Stimulated activated CD8-positive, alpha-beta memory T cell treated with anti-CD3 and anti-CD28 coated beads, Interleukin-7, amount 100 ng/mL, for 48 hours (primary cell): ENCODE data around the gene USH1C.

Experiments
- DNase-seq, 2 donors: peaks; one replicate each; pipeline ENCODE4 v3.0.0-alpha.2; 2020; ENCODE audit warnings: low read depth in 1 of 2; ENCODE audit errors: extremely low read depth in 1 of 2

The USH1C gene

GRCh38 chr11:17544181-17544622 lies at the start of gene USH1C:
USH1C (minus strand) TSS chr11:17544416; CDS start chr11:17544307, 109 bp downstream.
- DNase-seq: peak in 1 of 2 donors; percentile 11

GRCh38 chr11:17593466-17594245 lies 49.4 kb upstream of the USH1C start:
- no peak for DNase-seq

DNA sequence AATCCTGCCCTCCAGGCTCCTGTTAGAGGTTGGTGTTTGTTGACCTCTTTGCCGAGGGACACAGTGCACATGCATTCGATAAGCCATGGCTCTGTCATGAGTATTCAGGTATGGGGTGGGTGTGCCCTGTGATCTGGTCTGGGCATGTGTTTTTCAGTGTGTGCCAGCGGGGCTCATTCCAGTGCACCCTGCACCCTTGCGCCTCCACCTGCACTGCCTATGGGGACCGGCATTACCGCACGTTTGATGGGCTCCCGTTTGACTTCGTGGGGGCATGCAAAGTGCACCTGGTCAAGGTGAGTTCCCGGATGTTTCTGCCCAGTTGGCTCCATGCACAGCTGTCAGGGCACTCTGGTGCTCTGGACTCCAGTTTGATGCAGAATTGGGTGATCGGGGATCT lies 47.1 kb upstream of the USH1C start:
- DNase-seq: no peak

DNA sequence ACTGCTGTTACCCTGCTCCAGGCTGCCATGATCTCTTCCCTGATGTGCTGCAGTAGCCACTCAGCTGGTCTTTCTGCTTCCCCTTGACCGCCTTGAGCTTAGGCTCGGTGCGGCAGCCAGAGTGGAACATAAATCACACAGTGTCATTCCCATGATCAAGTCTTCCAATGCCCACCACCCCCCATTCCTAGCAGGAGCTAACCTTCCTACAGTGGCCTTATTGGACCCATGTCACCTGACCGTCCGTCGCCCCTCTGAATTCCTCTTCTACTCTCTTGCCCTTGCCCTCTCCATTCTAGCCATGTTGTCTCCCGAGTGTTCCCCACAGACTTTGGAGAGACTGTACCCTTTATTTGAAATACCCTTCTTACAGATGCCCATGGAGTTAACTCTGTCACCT lies 46.2 kb upstream of the USH1C start:
- no peak for DNase-seq

- no peak for DNase-seq
Observed at GRCh38 chr11:17588721-17589120, 44.5 kb upstream of the USH1C start.

- DNase-seq: no peak
Observed at GRCh38 chr11:17588166-17588565, 44.0 kb upstream of the USH1C start.

- no peak for DNase-seq
Observed at GRCh38 chr11:17585911-17586695, 41.9 kb upstream of the USH1C start.

DNA sequence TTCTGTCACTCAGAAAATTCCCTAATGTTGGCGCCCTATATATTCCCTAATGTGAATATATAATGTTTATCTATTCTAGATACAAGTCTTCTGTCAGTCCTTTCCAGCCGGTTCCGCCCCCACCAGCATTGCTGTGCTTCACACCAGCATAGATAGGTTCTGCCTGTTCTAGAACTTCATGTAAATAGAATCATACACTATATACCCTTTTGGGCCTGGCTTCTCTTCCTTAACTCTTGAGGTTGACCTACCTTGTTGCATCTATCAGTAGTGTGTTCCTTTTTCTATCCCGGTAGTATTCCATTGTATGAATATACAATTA lies 37.5 kb upstream of the USH1C start:
- DNase-seq: no peak

DNA sequence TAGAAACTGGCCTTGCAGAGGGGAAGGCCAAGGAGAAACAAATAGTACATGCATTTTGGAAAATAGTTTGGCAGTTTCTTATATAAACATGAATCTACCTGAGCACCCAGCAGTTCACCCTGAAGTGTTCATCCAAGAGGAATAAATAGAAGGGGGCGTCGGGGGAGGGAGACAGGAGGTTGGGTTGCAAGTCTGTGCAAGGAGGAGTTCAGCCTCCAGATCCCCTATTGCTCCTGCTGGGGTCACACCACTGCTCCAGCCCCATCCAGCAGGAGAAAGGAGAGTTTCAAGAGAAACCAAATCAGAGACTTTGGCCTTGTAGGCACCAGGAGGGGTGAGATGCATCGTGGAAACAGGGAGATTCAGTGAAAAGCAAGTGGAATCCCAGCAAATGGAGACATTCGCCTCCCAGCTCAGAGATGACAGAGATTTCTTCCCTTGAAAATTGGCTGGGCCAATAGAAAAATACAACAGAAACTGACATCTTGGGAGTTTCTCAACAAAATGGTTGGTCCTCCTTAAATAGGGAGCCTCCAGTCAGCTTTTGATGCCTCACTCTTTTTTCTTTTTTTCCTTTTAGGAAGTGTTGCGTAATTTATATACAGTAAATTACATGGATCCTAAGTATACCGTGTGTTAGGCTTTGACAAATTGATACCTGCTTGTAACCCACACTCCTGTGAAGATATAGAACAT lies 37.0 kb upstream of the USH1C start:
- no peak for DNase-seq

GRCh38 chr11:17580271-17580670 lies 36.1 kb upstream of the USH1C start:
- no peak for DNase-seq

DNA sequence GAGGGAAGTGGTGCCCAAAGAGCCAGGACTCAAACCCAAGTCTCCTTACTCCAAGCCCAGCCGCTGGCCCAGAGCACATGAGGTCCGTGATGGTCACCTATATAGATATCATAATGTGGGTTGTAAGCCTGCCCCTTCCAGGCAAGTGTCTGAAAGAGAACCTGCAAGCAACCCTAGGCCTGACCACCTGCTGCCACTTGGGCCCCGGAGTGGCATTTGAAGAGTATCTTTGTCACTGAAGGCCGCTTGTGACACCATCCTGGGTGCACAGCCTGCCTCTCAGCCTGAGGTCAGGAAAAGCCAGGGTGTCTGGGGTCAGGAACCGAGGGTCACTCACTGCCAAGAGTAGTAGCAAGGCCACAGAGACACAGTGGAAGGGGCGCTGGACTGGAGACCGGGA lies 35.2 kb upstream of the USH1C start:
- DNase-seq: no peak

DNA sequence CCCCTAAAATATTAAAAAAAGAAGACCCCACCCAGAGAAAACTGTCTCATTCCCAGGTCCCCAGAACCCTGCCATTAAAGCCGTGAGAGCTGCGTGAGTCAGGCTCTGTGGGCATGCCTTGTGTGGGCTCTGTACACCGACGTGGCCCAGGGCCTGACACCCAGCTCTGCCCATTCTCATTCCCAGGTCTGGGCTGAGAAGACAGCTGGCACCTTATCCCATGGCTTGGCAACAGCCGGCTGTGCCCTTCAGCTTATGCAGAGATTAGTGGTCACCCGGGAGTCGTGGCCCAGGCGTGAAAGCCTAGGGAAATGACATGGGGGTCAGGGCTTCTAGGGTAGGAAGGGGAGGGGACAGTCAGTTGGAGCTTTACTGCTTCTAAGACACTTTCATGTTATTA lies 34.7 kb upstream of the USH1C start:
- no peak for DNase-seq

DNA sequence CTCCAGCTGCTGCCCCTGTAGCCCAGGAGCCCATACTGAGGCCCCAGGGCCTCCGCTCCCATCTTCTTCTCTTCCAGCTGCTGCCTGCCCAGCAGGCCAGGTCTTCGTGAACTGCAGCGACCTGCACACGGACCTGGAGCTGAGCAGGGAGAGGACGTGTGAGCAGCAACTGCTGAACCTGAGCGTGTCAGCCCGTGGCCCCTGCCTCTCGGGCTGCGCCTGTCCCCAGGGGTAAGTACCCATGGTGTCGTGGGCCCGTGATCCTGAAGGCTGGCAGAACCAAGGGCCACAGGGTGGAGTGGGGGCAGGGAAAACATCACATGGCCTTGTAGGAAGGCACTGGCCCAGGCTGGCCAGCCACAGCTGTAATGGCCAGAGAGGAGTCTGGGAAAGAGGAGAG lies 34.1 kb upstream of the USH1C start:
- no peak for DNase-seq

GRCh38 chr11:17575431-17576425 lies 31.5 kb upstream of the USH1C start:
- DNase-seq: no peak

DNA sequence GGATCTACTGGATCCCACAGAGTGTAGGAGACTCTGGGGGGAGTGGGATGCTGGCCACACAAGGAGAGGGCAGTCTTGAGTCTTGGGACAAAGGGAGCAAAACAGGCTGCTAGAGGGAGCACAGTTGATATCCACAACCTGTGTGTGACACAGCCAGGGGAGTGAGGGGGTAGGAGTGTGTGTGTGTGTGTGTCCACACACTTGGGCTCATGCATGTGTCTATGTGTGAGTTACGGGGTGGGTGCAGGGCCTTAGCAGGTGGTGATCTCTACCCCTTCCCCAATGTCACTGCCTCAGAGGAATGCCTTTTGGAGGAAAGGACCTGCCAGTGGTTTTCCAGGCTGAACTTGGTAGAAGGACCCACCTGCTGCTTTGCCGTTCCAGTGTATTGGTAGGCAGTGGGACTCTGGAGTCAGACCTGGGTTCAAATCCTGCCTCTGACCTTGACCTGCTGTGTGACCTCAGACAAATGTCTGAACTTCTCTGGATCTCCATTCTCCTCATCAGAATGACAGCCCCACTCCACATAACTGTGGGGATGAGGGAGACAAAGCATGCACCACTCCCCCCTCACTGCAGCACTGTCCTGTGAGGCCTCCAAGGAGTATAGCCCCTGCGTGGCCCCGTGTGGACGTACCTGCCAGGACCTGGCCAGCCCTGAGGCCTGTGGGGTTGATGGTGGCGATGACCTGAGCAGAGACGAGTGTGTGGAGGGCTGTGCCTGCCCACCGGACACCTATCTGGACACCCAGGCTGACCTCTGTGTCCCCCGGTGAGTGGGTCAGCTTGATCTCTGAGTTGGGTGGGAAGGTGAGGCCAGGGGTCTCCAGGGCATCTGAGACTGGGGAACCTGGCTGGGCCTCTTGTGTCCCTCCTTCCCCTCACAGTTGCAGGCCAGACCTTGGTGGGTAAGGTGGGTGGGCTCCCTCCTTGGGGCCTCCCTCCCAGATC lies 30.2 kb upstream of the USH1C start:
- no peak for DNase-seq

DNA sequence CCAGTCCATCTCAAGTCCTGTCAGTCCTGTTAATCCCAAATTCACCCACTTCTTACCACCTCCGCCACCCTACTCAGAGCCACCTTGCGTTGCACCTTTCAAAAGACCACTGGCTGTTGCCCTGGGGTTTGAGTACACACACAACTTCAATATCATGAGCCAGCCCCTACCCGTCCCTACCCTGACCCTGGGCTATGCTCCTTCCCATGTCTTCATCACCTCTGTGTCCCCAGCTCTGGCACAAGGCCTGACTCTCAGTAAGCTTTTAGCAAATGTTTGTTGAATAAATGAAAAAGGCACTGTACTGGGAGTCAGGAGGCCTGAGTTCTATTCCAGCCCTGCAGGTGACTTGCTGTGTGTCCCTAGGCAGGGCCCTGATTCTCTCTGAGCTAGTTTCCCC lies 29.3 kb upstream of the USH1C start:
- DNase-seq: no peak

- DNase-seq: no peak
Observed at GRCh38 chr11:17572791-17573460, 28.7 kb upstream of the USH1C start.

GRCh38 chr11:17572359-17572690 lies 28.1 kb upstream of the USH1C start:
- no peak for DNase-seq
